NCI-H526 (cell line): ENCODE results near the gene PTPRG.

ENCODE experiments used
- DNase-seq, 2 experiments: peaks; one replicate each; lab custom pipeline; 2025; lab: John Stamatoyannopoulos, UW

PTPRG gene

GRCh38 chr3:62266668-62267283 is 705.4 kb downstream of the PTPRG start:
- DNase-seq = no peak

- no peak for DNase-seq
These were observed 715.3 kb downstream of the PTPRG start for GRCh38 chr3:62276658-62277180.

- no peak for DNase-seq
These were observed 716.1 kb downstream of the PTPRG start for GRCh38 chr3:62277450-62277849.

GRCh38 chr3:62277986-62278385 is 716.6 kb downstream of the PTPRG start:
- no peak for DNase-seq

- DNase-seq = no peak
These were observed 720.4 kb downstream of the PTPRG start for GRCh38 chr3:62281726-62282125.

- DNase-seq = no peak
These were observed 723.1 kb downstream of the PTPRG start for GRCh38 chr3:62284442-62284841.

GRCh38 chr3:62287392-62287927 is 726.1 kb downstream of the PTPRG start:
- DNase-seq = peak in 1 of 2 experiments; percentile 16

- no peak for DNase-seq
These were observed 728.6 kb downstream of the PTPRG start for GRCh38 chr3:62289922-62290321.

GRCh38 chr3:62293051-62293780 is 731.8 kb downstream of the PTPRG start:
- DNase-seq = no peak

- no peak for DNase-seq
These were observed 734.2 kb downstream of the PTPRG start for GRCh38 chr3:62295571-62295970.

GRCh38 chr3:62300617-62301016 is 739.2 kb downstream of the PTPRG start:
- no peak for DNase-seq

- no peak for DNase-seq
These were observed 750.8 kb downstream of the PTPRG start for GRCh38 chr3:62312201-62312600.

- DNase-seq = no peak
These were observed 755.2 kb downstream of the PTPRG start for GRCh38 chr3:62316525-62316924.

GRCh38 chr3:62318365-62318751 is 757.0 kb downstream of the PTPRG start:
- no peak for DNase-seq

- no peak for DNase-seq
These were observed 757.6 kb downstream of the PTPRG start for GRCh38 chr3:62318752-62319569.

- DNase-seq = peak; percentile 18 to 44
These were observed 758.3 kb downstream of the PTPRG start for GRCh38 chr3:62319570-62320243.

GRCh38 chr3:62323241-62323640 is 761.9 kb downstream of the PTPRG start:
- no peak for DNase-seq

GRCh38 chr3:62325896-62326295 is 764.5 kb downstream of the PTPRG start:
- no peak for DNase-seq

GRCh38 chr3:62329971-62330370 is 768.6 kb downstream of the PTPRG start:
- DNase-seq = no peak

- DNase-seq = no peak
These were observed 770.6 kb downstream of the PTPRG start for GRCh38 chr3:62332017-62332416.

GRCh38 chr3:62332835-62333244 is 771.5 kb downstream of the PTPRG start:
- peak in 1 of 2 experiments; percentile 29 for DNase-seq

GRCh38 chr3:62335196-62335595 is 773.8 kb downstream of the PTPRG start:
- no peak for DNase-seq
